ENCODE data around the gene ANKRD12. TPM values are rescaled to one million over a fixed set of nuclear protein-coding genes. Genes with fewer than 3 reads are reported as not detected.

Gene ANKRD12
- total and polyA plus RNA-seq, 4 donors: 2.7 to 59.7 (median 17.3) TPM

DNA sequence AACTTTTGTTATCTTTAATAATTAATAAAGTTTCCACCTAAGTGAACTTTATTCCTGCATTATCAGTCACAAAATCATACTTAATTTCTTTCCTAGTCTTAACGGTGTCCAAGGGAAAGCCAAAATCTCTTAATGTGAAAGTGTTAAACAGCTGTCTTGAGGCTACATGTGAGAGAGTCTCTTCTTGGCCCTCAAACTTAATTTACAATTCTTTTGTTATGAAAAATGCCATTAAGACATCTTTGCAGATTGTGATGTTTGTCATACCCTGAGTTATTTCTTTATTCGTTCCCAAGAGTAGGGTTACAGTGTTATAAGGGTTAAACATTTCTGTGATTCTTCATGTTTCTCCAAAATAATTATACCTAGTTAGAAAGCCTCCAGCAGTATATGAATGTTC lies 64.6 kb downstream of the ANKRD12 start:
- no peaks in the 10 kb centered on the region for H3K9me3 ChIP-seq (ENCODE audit: control insufficient read depth in 4 of 4, low read length in 3 of 4)
- no peak overlapping the region for H3K4me3 ChIP-seq (ENCODE audit: low read depth in 1 of 3, low read length in 3 of 3)
- no peak overlapping the region for H3K9ac ChIP-seq (ENCODE audit: low read depth in 1 of 2, low read length in 2 of 2)
- no peak overlapping the region for H3K27ac ChIP-seq (ENCODE audit: low read depth in 1 of 2, low read length in 2 of 2)
- peaks cover 1 to 12% (median 4%) of the 10 kb centered on the region in 4 donors for H3K36me3 ChIP-seq (ENCODE audit: control insufficient read depth in 4 of 4, insufficient read depth in 3 of 4, low read depth in 1 of 4, low read length in 3 of 4)
- no peaks in the 10 kb centered on the region for H3K4me1 ChIP-seq (ENCODE audit: control insufficient read depth in 4 of 4, insufficient read depth in 4 of 4, low read length in 3 of 4)
- DNase-seq (ENCODE audit: low spot score): no peak
- H3K27me3 ChIP-seq (ENCODE audit: control insufficient read depth in 4 of 4, insufficient read depth in 4 of 4, low read length in 3 of 4): no peaks in the 10 kb centered on the region
- TF ChIP-seq, protein P1, sequence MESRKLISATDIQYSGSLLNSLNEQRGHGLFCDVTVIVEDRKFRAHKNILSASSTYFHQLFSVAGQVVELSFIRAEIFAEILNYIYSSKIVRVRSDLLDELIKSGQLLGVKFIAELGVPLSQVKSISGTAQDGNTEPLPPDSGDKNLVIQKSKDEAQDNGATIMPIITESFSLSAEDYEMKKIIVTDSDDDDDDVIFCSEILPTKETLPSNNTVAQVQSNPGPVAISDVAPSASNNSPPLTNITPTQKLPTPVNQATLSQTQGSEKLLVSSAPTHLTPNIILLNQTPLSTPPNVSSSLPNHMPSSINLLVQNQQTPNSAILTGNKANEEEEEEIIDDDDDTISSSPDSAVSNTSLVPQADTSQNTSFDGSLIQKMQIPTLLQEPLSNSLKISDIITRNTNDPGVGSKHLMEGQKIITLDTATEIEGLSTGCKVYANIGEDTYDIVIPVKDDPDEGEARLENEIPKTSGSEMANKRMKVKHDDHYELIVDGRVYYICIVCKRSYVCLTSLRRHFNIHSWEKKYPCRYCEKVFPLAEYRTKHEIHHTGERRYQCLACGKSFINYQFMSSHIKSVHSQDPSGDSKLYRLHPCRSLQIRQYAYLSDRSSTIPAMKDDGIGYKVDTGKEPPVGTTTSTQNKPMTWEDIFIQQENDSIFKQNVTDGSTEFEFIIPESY (IDR thresholded peaks at IDR 0.05): no peak
- TF ChIP-seq, protein P2, sequence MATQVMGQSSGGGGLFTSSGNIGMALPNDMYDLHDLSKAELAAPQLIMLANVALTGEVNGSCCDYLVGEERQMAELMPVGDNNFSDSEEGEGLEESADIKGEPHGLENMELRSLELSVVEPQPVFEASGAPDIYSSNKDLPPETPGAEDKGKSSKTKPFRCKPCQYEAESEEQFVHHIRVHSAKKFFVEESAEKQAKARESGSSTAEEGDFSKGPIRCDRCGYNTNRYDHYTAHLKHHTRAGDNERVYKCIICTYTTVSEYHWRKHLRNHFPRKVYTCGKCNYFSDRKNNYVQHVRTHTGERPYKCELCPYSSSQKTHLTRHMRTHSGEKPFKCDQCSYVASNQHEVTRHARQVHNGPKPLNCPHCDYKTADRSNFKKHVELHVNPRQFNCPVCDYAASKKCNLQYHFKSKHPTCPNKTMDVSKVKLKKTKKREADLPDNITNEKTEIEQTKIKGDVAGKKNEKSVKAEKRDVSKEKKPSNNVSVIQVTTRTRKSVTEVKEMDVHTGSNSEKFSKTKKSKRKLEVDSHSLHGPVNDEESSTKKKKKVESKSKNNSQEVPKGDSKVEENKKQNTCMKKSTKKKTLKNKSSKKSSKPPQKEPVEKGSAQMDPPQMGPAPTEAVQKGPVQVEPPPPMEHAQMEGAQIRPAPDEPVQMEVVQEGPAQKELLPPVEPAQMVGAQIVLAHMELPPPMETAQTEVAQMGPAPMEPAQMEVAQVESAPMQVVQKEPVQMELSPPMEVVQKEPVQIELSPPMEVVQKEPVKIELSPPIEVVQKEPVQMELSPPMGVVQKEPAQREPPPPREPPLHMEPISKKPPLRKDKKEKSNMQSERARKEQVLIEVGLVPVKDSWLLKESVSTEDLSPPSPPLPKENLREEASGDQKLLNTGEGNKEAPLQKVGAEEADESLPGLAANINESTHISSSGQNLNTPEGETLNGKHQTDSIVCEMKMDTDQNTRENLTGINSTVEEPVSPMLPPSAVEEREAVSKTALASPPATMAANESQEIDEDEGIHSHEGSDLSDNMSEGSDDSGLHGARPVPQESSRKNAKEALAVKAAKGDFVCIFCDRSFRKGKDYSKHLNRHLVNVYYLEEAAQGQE (IDR thresholded peaks at IDR 0.05): no peak
- no peak for TF ChIP-seq RXRA (IDR thresholded peaks at IDR 0.05)
- no peak for TF ChIP-seq SP1 (IDR thresholded peaks at IDR 0.05)
- TF ChIP-seq EGR1 (IDR thresholded peaks at IDR 0.05; ENCODE audit: low read depth in 2 of 2): no peak
- TF ChIP-seq, protein P3, sequence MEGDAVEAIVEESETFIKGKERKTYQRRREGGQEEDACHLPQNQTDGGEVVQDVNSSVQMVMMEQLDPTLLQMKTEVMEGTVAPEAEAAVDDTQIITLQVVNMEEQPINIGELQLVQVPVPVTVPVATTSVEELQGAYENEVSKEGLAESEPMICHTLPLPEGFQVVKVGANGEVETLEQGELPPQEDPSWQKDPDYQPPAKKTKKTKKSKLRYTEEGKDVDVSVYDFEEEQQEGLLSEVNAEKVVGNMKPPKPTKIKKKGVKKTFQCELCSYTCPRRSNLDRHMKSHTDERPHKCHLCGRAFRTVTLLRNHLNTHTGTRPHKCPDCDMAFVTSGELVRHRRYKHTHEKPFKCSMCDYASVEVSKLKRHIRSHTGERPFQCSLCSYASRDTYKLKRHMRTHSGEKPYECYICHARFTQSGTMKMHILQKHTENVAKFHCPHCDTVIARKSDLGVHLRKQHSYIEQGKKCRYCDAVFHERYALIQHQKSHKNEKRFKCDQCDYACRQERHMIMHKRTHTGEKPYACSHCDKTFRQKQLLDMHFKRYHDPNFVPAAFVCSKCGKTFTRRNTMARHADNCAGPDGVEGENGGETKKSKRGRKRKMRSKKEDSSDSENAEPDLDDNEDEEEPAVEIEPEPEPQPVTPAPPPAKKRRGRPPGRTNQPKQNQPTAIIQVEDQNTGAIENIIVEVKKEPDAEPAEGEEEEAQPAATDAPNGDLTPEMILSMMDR (IDR thresholded peaks at IDR 0.05; ENCODE audit: low read depth, low read length, missing input control): no peak
- TF ChIP-seq, protein P4, sequence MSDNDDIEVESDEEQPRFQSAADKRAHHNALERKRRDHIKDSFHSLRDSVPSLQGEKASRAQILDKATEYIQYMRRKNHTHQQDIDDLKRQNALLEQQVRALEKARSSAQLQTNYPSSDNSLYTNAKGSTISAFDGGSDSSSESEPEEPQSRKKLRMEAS (IDR thresholded peaks at IDR 0.05): no peak
- no peak for TF ChIP-seq HNF4G (IDR thresholded peaks at IDR 0.05)
- no peak for TF ChIP-seq FOXA1 (IDR thresholded peaks at IDR 0.05)
- TF ChIP-seq FOXA2 (IDR thresholded peaks at IDR 0.05): no peak
- TF ChIP-seq, protein P5, sequence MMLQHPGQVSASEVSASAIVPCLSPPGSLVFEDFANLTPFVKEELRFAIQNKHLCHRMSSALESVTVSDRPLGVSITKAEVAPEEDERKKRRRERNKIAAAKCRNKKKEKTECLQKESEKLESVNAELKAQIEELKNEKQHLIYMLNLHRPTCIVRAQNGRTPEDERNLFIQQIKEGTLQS (IDR thresholded peaks at IDR 0.05): no peak
- TF ChIP-seq GABPA (IDR thresholded peaks at IDR 0.05 in 1 of 2, conservative IDR thresholded peaks at IDR 0.05 in 1 of 2): no peak
- TF ChIP-seq RAD21 (IDR thresholded peaks at IDR 0.05): no peak
- TF ChIP-seq JUND (IDR thresholded peaks at IDR 0.05): no peak
- no peak for TF ChIP-seq HNF4A (conservative IDR thresholded peaks at IDR 0.05)
- 96% methylated on average over 2 of the region's 2 CpGs for WGBS

DNA sequence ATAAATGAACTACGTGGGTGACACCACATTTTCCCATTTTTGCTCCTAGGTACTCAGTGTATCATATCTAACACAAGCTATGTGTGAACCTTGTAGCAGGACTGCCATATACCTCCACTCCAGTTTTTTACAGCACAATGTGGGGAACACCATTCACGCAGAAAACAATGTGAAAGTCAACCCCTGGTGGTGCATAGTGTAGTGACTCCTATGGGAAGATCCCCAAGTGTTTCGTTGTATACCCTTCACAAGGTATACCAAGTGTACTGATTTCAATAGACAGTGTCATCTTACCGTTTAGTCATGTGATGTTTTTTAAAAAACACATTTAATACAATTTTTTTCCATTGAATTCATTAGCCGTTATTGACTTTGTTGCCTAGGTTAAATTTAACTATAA lies 68.1 kb downstream of the ANKRD12 start:
- Histone ChIP-seq H3K36me3 (ENCODE audit: control insufficient read depth in 4 of 4, insufficient read depth in 3 of 4, low read depth in 1 of 4, low read length in 3 of 4) (peaks cover 1 to 9% (median 4%) of the 10 kb centered on the region in 4 donors), H3K4me1 (ENCODE audit: control insufficient read depth in 4 of 4, insufficient read depth in 4 of 4, low read length in 3 of 4) (no peaks in the 10 kb centered on the region), H3K27ac (ENCODE audit: low read depth in 1 of 2, low read length in 2 of 2) (no peak overlapping the region), H3K9ac (ENCODE audit: low read depth in 1 of 2, low read length in 2 of 2) (no peak overlapping the region), H3K4me3 (ENCODE audit: low read depth in 1 of 3, low read length in 3 of 3) (no peak overlapping the region), H3K27me3 (ENCODE audit: control insufficient read depth in 4 of 4, insufficient read depth in 4 of 4, low read length in 3 of 4) (no peaks in the 10 kb centered on the region), H3K9me3 (ENCODE audit: control insufficient read depth in 4 of 4, low read length in 3 of 4) (no peaks in the 10 kb centered on the region)
- DNase-seq (ENCODE audit: low spot score): no peak
- 99% methylated on average over 5 of the region's 5 CpGs for WGBS
- TF ChIP-seq GABPA (IDR thresholded peaks at IDR 0.05 in 1 of 2, conservative IDR thresholded peaks at IDR 0.05 in 1 of 2) (no peak), JUND (IDR thresholded peaks at IDR 0.05) (no peak), FOXA1 (IDR thresholded peaks at IDR 0.05) (no peak), SP1 (IDR thresholded peaks at IDR 0.05) (no peak), TAF1 (conservative IDR thresholded peaks at IDR 0.05) (no peak)
- TF ChIP-seq, protein P3 (IDR thresholded peaks at IDR 0.05; ENCODE audit: low read depth, low read length, missing input control): no peak
- TF ChIP-seq, protein P4 (IDR thresholded peaks at IDR 0.05): no peak
- TF ChIP-seq, protein P1 (IDR thresholded peaks at IDR 0.05): no peak

All from liver (tissue), 9 donors.